Measurements from ENCODE around the gene KLRK1.

KLRK1 gene

DNA sequence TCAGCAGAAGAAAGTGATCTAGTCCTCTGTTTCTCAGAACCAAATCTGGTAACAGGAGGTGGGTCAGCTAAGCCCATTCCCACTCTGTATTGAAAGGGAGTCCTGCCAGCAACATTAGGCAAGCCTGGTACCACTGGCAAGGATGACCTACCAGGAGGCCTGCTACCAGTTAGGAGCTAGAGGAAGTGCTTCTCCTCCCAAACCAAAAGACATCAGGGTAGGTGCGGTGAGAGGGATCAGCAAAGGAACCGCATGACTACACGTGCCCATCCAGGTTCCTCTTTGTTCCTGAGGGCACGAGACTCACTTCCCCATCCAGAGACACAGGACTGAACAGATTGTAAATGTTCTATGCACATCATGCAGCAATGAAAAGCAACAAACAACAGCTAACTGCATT lies 16.9 kb upstream of the KLRK1 start:
- CTCF ChIA-PET: no interaction called here
- POLR2A ChIA-PET: no interaction called here
- Histone ChIP-seq H3K27ac (ENCODE audit: extremely low read depth, low read depth, low read length) (no peak overlapping the region), H3K4me1 (ENCODE audit: control insufficient read depth, insufficient read depth, low read length) (peaks cover 7% of the 10 kb centered on the region), H3K36me3 (ENCODE audit: control insufficient read depth in 2 of 2, insufficient read depth in 1 of 2, low read length in 2 of 2) (no peaks in the 10 kb centered on the region), H3K9me3 (ENCODE audit: control insufficient read depth, insufficient read depth, low read depth, low read length) (no peaks in the 10 kb centered on the region), H3K4me3 (ENCODE audit: low read depth, low read length) (no peak overlapping the region)
- no peak for TF ChIP-seq ZXDB (tag by site-specific recombination; IDR thresholded peaks at IDR 0.05)
- TF ChIP-seq, protein P1, sequence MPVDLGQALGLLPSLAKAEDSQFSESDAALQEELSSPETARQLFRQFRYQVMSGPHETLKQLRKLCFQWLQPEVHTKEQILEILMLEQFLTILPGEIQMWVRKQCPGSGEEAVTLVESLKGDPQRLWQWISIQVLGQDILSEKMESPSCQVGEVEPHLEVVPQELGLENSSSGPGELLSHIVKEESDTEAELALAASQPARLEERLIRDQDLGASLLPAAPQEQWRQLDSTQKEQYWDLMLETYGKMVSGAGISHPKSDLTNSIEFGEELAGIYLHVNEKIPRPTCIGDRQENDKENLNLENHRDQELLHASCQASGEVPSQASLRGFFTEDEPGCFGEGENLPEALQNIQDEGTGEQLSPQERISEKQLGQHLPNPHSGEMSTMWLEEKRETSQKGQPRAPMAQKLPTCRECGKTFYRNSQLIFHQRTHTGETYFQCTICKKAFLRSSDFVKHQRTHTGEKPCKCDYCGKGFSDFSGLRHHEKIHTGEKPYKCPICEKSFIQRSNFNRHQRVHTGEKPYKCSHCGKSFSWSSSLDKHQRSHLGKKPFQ (tag by site-specific recombination; IDR thresholded peaks at IDR 0.05): no peak
- TF ChIP-seq ZNF248 (tag by site-specific recombination; IDR thresholded peaks at IDR 0.05): no peak
- no peak for TF ChIP-seq PRDM1 (tag by site-specific recombination; IDR thresholded peaks at IDR 0.05)
- no peak for TF ChIP-seq ZNF426 (tag by site-specific recombination; IDR thresholded peaks at IDR 0.05)
- TF ChIP-seq, protein P2, sequence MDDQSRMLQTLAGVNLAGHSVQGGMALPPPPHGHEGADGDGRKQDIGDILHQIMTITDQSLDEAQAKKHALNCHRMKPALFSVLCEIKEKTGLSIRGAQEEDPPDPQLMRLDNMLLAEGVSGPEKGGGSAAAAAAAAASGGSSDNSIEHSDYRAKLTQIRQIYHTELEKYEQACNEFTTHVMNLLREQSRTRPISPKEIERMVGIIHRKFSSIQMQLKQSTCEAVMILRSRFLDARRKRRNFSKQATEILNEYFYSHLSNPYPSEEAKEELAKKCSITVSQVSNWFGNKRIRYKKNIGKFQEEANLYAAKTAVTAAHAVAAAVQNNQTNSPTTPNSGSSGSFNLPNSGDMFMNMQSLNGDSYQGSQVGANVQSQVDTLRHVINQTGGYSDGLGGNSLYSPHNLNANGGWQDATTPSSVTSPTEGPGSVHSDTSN (CRISPR knock-in tag; IDR thresholded peaks at IDR 0.05): no peak
- TF ChIP-seq ZNF585B (tag by site-specific recombination; IDR thresholded peaks at IDR 0.05): no peak
- no peak for TF ChIP-seq ZNF175 (tag by site-specific recombination; IDR thresholded peaks at IDR 0.05)
- TF ChIP-seq, protein P3, sequence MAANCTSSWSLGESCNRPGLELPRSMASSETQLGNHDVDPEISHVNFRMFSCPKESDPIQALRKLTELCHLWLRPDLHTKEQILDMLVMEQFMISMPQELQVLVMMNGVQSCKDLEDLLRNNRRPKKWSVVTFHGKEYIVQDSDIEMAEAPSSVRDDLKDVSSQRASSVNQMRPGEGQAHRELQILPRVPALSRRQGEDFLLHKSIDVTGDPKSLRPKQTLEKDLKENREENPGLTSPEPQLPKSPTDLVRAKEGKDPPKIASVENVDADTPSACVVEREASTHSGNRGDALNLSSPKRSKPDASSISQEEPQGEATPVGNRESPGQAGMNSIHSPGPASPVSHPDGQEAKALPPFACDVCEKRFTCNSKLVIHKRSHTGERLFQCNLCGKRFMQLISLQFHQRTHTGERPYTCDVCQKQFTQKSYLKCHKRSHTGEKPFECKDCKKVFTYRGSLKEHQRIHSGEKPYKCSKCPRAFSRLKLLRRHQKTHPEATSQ (tag by site-specific recombination; IDR thresholded peaks at IDR 0.05): no peak
- TF ChIP-seq ZNF707 (tag by site-specific recombination; IDR thresholded peaks at IDR 0.05): no peak
- no peak for TF ChIP-seq ZNF121 (tag by site-specific recombination; IDR thresholded peaks at IDR 0.05)
- TF ChIP-seq ZNF335 (tag by site-specific recombination; conservative IDR thresholded peaks at IDR 0.05): no peak
- TF ChIP-seq IKZF3 (tag by site-specific recombination; IDR thresholded peaks at IDR 0.05): no peak

DNA sequence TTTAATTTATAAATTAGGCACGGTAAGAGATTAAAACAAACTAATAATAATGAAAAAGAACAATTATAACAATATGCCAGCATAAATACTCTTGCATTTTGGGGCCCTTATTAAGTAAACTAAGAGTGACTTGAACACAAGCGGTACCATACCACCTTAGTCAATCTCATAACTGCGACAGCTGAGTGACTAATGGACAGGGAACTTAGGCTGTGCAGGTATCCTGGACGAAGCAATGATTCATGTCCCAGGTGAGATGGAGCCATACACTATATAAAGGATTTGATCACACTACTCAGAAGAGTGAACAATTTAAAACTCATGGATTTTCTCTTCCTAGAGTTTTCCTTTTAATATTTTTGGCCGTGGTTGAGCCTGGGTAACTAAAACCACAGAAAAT lies 15.5 kb upstream of the KLRK1 start:
- Histone ChIP-seq H3K27ac (ENCODE audit: extremely low read depth, low read depth, low read length) (no peak overlapping the region), H3K36me3 (ENCODE audit: control insufficient read depth in 2 of 2, insufficient read depth in 1 of 2, low read length in 2 of 2) (no peaks in the 10 kb centered on the region), H3K4me1 (ENCODE audit: control insufficient read depth, insufficient read depth, low read length) (peaks cover 5% of the 10 kb centered on the region; the same call in 1 of the 2 replicates), H3K4me3 (ENCODE audit: low read depth, low read length) (no peak overlapping the region), H3K9me3 (ENCODE audit: control insufficient read depth, insufficient read depth, low read depth, low read length) (no peaks in the 10 kb centered on the region)
- ChIA-PET CTCF (no interaction called here), POLR2A (no interaction called here)
- TF ChIP-seq ZNF530 (tag by site-specific recombination; IDR thresholded peaks at IDR 0.05; ENCODE audit: low read depth) (no peak), KLF8 (tag by site-specific recombination; IDR thresholded peaks at IDR 0.05) (no peak), ZNF121 (tag by site-specific recombination; IDR thresholded peaks at IDR 0.05) (no peak), ZFP3 (tag by site-specific recombination; IDR thresholded peaks at IDR 0.05; ENCODE audit: low read depth) (no peak), ZNF114 (tag by site-specific recombination; IDR thresholded peaks at IDR 0.05) (no peak), ZNF37A (tag by site-specific recombination; IDR thresholded peaks at IDR 0.05) (no peak), ZNF624 (tag by site-specific recombination; IDR thresholded peaks at IDR 0.05) (no peak), OSR2 (tag by site-specific recombination; IDR thresholded peaks at IDR 0.05) (no peak), ZNF629 (tag by site-specific recombination; IDR thresholded peaks at IDR 0.05) (no peak), HOXC10 (CRISPR knock-in tag; IDR thresholded peaks at IDR 0.05) (no peak), ZFP37 (tag by site-specific recombination; IDR thresholded peaks at IDR 0.05) (no peak), SETDB1 (IDR thresholded peaks at IDR 0.05; ENCODE audit: insufficient read length, low read length) (no peak), ZBTB21 (tag by site-specific recombination; IDR thresholded peaks at IDR 0.05) (no peak)
- TF ChIP-seq, protein P4, sequence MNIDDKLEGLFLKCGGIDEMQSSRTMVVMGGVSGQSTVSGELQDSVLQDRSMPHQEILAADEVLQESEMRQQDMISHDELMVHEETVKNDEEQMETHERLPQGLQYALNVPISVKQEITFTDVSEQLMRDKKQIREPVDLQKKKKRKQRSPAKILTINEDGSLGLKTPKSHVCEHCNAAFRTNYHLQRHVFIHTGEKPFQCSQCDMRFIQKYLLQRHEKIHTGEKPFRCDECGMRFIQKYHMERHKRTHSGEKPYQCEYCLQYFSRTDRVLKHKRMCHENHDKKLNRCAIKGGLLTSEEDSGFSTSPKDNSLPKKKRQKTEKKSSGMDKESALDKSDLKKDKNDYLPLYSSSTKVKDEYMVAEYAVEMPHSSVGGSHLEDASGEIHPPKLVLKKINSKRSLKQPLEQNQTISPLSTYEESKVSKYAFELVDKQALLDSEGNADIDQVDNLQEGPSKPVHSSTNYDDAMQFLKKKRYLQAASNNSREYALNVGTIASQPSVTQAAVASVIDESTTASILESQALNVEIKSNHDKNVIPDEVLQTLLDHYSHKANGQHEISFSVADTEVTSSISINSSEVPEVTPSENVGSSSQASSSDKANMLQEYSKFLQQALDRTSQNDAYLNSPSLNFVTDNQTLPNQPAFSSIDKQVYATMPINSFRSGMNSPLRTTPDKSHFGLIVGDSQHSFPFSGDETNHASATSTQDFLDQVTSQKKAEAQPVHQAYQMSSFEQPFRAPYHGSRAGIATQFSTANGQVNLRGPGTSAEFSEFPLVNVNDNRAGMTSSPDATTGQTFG (tag by site-specific recombination; IDR thresholded peaks at IDR 0.05; ENCODE audit: borderline replicate concordance): no peak
- TF ChIP-seq, protein P5, sequence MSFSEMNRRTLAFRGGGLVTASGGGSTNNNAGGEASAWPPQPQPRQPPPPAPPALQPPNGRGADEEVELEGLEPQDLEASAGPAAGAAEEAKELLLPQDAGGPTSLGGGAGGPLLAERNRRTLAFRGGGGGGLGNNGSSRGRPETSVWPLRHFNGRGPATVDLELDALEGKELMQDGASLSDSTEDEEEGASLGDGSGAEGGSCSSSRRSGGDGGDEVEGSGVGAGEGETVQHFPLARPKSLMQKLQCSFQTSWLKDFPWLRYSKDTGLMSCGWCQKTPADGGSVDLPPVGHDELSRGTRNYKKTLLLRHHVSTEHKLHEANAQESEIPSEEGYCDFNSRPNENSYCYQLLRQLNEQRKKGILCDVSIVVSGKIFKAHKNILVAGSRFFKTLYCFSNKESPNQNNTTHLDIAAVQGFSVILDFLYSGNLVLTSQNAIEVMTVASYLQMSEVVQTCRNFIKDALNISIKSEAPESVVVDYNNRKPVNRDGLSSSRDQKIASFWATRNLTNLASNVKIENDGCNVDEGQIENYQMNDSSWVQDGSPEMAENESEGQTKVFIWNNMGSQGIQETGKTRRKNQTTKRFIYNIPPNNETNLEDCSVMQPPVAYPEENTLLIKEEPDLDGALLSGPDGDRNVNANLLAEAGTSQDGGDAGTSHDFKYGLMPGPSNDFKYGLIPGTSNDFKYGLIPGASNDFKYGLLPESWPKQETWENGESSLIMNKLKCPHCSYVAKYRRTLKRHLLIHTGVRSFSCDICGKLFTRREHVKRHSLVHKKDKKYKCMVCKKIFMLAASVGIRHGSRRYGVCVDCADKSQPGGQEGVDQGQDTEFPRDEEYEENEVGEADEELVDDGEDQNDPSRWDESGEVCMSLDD (tag by site-specific recombination; IDR thresholded peaks at IDR 0.05): no peak

All from HEK293 (cell line).